HepG2 (cell line): Measurements from ENCODE around the gene NCBP3. TPM values are rescaled to one million over a fixed set of nuclear protein-coding genes. Genes with fewer than 3 reads are reported as not detected.

Source experiments
- AKAP8 ChIP-seq: sonication (generic); formaldehyde crosslinking; IDR thresholded peaks from 2 replicates; pipeline ENCODE4 v1.5.1; 2020; ENCODE audit warnings: mild to moderate bottlenecking, missing genetic modification reagents
- ATF7-NPFF ChIP-seq: sonication (generic); formaldehyde crosslinking; IDR thresholded peaks from 2 replicates; pipeline ENCODE4 v1.8.1; 2023; ENCODE audit warnings: mild to moderate bottlenecking, low read depth, missing genetic modification reagents, moderate library complexity
- CHD4 ChIP-seq: fragments of 200-600 bp; sonication (generic); IDR thresholded peaks from 2 replicates; pipeline ENCODE4 v1.7.0; 2017; ENCODE audit warnings: mild to moderate bottlenecking, low read length, borderline replicate concordance
- HOXD1 ChIP-seq: sonication (generic); formaldehyde crosslinking; IDR thresholded peaks from 2 replicates; pipeline ENCODE4 v1.5.0; 2020; ENCODE audit warnings: missing genetic modification reagents
- KMT2A ChIP-seq: sonication (generic); formaldehyde crosslinking; IDR thresholded peaks from 2 replicates; pipeline ENCODE4 v1.4.0; 2020; ENCODE audit warnings: missing genetic modification reagents
- MIER3 ChIP-seq: IDR thresholded peaks from 2 replicates; pipeline ENCODE4 v1.6.1; 2016; ENCODE audit warnings: missing compliant biosample characterization, borderline replicate concordance
- NFIB ChIP-seq: sonication (generic); formaldehyde crosslinking; IDR thresholded peaks from 2 replicates; pipeline ENCODE4 v1.9.0; 2021; ENCODE audit warnings: missing genetic modification reagents, mild to moderate bottlenecking, borderline replicate concordance
- SIN3A ChIP-seq: IDR thresholded peaks from 2 replicates; pipeline ENCODE4 v1.6.1; 2011; ENCODE audit warnings: low read depth, mild to moderate bottlenecking, control low read depth, low read length, borderline replicate concordance
- TFAP4 ChIP-seq: sonication (generic); IDR thresholded peaks from 2 replicates; pipeline ENCODE4 v1.6.1; 2016; ENCODE audit warnings: low read depth, borderline replicate concordance
- ZFP90 ChIP-seq: sonication (generic); formaldehyde crosslinking; IDR thresholded peaks from 2 replicates; pipeline ENCODE4 v1.8.0; 2022; ENCODE audit warnings: missing genetic modification reagents, mild to moderate bottlenecking, inconsistent platforms, borderline replicate concordance
- ZNF180 ChIP-seq: sonication (generic); formaldehyde crosslinking; IDR thresholded peaks from 2 replicates; pipeline ENCODE4 v1.4.0; 2020; ENCODE audit warnings: low read depth, missing genetic modification reagents, borderline replicate concordance
- ZNF264 ChIP-seq: sonication (generic); formaldehyde crosslinking; IDR thresholded peaks from 2 replicates; pipeline ENCODE4 v1.4.0; 2020; ENCODE audit warnings: missing genetic modification reagents
- ZNF275 ChIP-seq: sonication (generic); formaldehyde crosslinking; IDR thresholded peaks from 2 replicates; pipeline ENCODE4 v1.8.0; 2022; ENCODE audit warnings: missing genetic modification reagents, mild to moderate bottlenecking, inconsistent platforms, borderline replicate concordance
- ZSCAN21 ChIP-seq: sonication (generic); formaldehyde crosslinking; IDR thresholded peaks from 2 replicates; pipeline ENCODE4 v1.8.0; 2022; ENCODE audit warnings: mild to moderate bottlenecking, missing genetic modification reagents, moderate library complexity, borderline replicate concordance
- polyA plus RNA-seq, 8 experiments: library from polyadenylated mRNA; depleted of rRNA in 3 of 8; stranded (reverse) in 7 of 8; unstranded in 1 of 8; fragments of >200 nt; fragmentation: Illumina TruSeq in 4 of 8; extraction: Trizol in 4 of 8; gene quantifications; 2 replicates each; pipeline versions ENCODE4 v1.2.1 to v1.2.3, GENCODE V29; 2011 to 2016; ENCODE audit warnings: low read depth in 4 of 8, missing spikeins in 1 of 8, mixed read lengths in 1 of 8; ENCODE audit not compliant: insufficient read depth in 1 of 8
- total RNA-seq, 5 experiments: library from RNA; depleted of rRNA; stranded (reverse); fragments of >200 nt; fragmentation: Illumina TruSeq; extraction: Trizol; gene quantifications; 2 replicates each; pipeline ENCODE4 v1.2.3, GENCODE V29; 2016; ENCODE audit warnings: low read depth in 1 of 5
- TF ChIP-seq, protein P1 (sequence below): sonication (generic); formaldehyde crosslinking; IDR thresholded peaks from 2 replicates; pipeline ENCODE4 v1.5.0; 2020; ENCODE audit warnings: mild to moderate bottlenecking, missing genetic modification reagents
- TF ChIP-seq, protein P2 (sequence below): IDR thresholded peaks from 2 replicates; pipeline ENCODE4 v1.4.0; 2020; ENCODE audit warnings: mild to moderate bottlenecking, missing genetic modification reagents
- TF ChIP-seq, protein P3 (sequence below): sonication (generic); formaldehyde crosslinking; IDR thresholded peaks from 2 replicates; pipeline ENCODE4 v1.5.0; 2020; ENCODE audit warnings: mild to moderate bottlenecking, missing genetic modification reagents

Gene NCBP3
- total and polyA plus RNA-seq, 2 of the 13 experiments (the other 11 are each of a cell fraction or from before 2014, with no cell fraction given): 19.5 to 24.8 TPM

GRCh38 chr17:3802461-3803307 lies 43.4 kb downstream of the NCBP3 start (continued):
- TF ChIP-seq, protein P1, sequence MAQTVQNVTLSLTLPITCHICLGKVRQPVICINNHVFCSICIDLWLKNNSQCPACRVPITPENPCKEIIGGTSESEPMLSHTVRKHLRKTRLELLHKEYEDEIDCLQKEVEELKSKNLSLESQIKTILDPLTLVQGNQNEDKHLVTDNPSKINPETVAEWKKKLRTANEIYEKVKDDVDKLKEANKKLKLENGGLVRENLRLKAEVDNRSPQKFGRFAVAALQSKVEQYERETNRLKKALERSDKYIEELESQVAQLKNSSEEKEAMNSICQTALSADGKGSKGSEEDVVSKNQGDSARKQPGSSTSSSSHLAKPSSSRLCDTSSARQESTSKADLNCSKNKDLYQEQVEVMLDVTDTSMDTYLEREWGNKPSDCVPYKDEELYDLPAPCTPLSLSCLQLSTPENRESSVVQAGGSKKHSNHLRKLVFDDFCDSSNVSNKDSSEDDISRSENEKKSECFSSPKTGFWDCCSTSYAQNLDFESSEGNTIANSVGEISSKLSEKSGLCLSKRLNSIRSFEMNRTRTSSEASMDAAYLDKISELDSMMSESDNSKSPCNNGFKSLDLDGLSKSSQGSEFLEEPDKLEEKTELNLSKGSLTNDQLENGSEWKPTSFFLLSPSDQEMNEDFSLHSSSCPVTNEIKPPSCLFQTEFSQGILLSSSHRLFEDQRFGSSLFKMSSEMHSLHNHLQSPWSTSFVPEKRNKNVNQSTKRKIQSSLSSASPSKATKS (CRISPR knock-in tag): no peak
- TF ChIP-seq ZSCAN21 (CRISPR knock-in tag) (peak; percentile 75; the same call in 1 of the 2 replicates), ZFP90 (CRISPR knock-in tag) (peak; percentile 78; the same call in 1 of the 2 replicates), ZNF180 (no peak), KMT2A (CRISPR knock-in tag) (0 out of 2 replicates have a peak, but pooled peaks have one; percentile 42), ZNF264 (CRISPR knock-in tag) (peak; percentile 89), HOXD1 (CRISPR knock-in tag) (no peak), AKAP8 (CRISPR knock-in tag) (peak; percentile 94), NFIB (CRISPR knock-in tag) (no peak), TFAP4 (peak; percentile 69; the same call in 1 of the 2 replicates), MIER3 (CRISPR knock-in tag) (peak; percentile 100), ZNF275 (0 out of 2 replicates have a peak, but pooled peaks have one; percentile 83), ATF7-NPFF (CRISPR knock-in tag) (no peak), CHD4 (no peak; the same call in 1 of the 2 replicates), SIN3A (0 out of 2 replicates have a peak, but pooled peaks have one; percentile 46)
- TF ChIP-seq, protein P2, sequence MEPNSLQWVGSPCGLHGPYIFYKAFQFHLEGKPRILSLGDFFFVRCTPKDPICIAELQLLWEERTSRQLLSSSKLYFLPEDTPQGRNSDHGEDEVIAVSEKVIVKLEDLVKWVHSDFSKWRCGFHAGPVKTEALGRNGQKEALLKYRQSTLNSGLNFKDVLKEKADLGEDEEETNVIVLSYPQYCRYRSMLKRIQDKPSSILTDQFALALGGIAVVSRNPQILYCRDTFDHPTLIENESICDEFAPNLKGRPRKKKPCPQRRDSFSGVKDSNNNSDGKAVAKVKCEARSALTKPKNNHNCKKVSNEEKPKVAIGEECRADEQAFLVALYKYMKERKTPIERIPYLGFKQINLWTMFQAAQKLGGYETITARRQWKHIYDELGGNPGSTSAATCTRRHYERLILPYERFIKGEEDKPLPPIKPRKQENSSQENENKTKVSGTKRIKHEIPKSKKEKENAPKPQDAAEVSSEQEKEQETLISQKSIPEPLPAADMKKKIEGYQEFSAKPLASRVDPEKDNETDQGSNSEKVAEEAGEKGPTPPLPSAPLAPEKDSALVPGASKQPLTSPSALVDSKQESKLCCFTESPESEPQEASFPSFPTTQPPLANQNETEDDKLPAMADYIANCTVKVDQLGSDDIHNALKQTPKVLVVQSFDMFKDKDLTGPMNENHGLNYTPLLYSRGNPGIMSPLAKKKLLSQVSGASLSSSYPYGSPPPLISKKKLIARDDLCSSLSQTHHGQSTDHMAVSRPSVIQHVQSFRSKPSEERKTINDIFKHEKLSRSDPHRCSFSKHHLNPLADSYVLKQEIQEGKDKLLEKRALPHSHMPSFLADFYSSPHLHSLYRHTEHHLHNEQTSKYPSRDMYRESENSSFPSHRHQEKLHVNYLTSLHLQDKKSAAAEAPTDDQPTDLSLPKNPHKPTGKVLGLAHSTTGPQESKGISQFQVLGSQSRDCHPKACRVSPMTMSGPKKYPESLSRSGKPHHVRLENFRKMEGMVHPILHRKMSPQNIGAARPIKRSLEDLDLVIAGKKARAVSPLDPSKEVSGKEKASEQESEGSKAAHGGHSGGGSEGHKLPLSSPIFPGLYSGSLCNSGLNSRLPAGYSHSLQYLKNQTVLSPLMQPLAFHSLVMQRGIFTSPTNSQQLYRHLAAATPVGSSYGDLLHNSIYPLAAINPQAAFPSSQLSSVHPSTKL (CRISPR knock-in tag): peak; percentile 98
- TF ChIP-seq, protein P3, sequence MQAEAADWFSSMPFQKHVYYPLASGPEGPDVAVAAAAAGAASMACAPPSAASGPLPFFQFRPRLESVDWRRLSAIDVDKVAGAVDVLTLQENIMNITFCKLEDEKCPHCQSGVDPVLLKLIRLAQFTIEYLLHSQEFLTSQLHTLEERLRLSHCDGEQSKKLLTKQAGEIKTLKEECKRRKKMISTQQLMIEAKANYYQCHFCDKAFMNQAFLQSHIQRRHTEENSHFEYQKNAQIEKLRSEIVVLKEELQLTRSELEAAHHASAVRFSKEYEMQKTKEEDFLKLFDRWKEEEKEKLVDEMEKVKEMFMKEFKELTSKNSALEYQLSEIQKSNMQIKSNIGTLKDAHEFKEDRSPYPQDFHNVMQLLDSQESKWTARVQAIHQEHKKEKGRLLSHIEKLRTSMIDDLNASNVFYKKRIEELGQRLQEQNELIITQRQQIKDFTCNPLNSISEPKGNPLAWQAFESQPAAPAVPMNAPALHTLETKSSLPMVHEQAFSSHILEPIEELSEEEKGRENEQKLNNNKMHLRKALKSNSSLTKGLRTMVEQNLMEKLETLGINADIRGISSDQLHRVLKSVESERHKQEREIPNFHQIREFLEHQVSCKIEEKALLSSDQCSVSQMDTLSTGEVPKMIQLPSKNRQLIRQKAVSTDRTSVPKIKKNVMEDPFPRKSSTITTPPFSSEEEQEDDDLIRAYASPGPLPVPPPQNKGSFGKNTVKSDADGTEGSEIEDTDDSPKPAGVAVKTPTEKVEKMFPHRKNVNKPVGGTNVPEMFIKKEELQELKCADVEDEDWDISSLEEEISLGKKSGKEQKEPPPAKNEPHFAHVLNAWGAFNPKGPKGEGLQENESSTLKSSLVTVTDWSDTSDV: no peak
